ENCODE data around the gene RABL6. TPM values are rescaled to one million over a fixed set of nuclear protein-coding genes. Genes with fewer than 3 reads are reported as not detected.

Gene RABL6
- total and polyA plus RNA-seq, 2 of the 4 experiments (the other 2 are of a cell fraction) = 37.1 to 47.5 TPM

- peaks cover 17% of the 10 kb centered on the region for H3K36me3 ChIP-seq (ENCODE audit: control insufficient read depth, insufficient read depth, low read length)
- H3K4me1 ChIP-seq (ENCODE audit: control insufficient read depth, insufficient read depth, low read length) = peaks cover 9% of the 10 kb centered on the region
- H2BK20ac ChIP-seq (ENCODE audit: low read depth, low read length) = no peak overlapping the region
- no peak overlapping the region for H3K9ac ChIP-seq (ENCODE audit: low read depth, low read length)
- no peaks in the 10 kb centered on the region for H3K27me3 ChIP-seq (ENCODE audit: control insufficient read depth, insufficient read depth, low read length)
- no peak overlapping the region for H4K8ac ChIP-seq (ENCODE audit: low read depth in 2 of 2, low read length in 2 of 2)
- peaks cover 0 to 6% of the 10 kb centered on the region in 2 experiments; a peak in 1 of 4 replicates for H3K79me1 ChIP-seq (ENCODE audit: low read depth in 1 of 2, low read length in 2 of 2)
- no peak overlapping the region for H2AFZ ChIP-seq (replicated peaks; ENCODE audit: low read length, poor library complexity)
- H4K91ac ChIP-seq (ENCODE audit: insufficient read depth, low read depth, low read length) = no peak overlapping the region
- H3K4me2 ChIP-seq (ENCODE audit: low read depth, low read length) = no peak overlapping the region
- ChIA-PET CTCF (no interaction called here), POLR2A (ENCODE audit: unreplicated experiment) (no interaction called here)
- no peak for ATAC-seq (ENCODE audit: low read depth)
- H3K56ac ChIP-seq (ENCODE audit: extremely low read depth, insufficient read depth, low read length) = no peak overlapping the region
- intact Hi-C loops (cut with micrococcal nuclease) = no loop called here
- no peak overlapping the region for H3K14ac ChIP-seq (replicated peaks; ENCODE audit: low read depth, low read length)
- H3K4me3 ChIP-seq (ENCODE audit: insufficient read depth, low read depth, low read length) = no peak overlapping the region
- peaks cover 17% of the 10 kb centered on the region for H4K20me1 ChIP-seq (ENCODE audit: insufficient read depth, low read length)
- no peak overlapping the region for H4K5ac ChIP-seq (ENCODE audit: low read depth, low read length)
- no peak overlapping the region for H3K23ac ChIP-seq (ENCODE audit: low read depth, low read length)
- BruUV-seq (replicated peaks) = no TSS peak
- no peak overlapping the region for H3K4ac ChIP-seq (ENCODE audit: low read depth, low read length)
- TF ChIP-seq CTCF (conservative IDR thresholded peaks at IDR 0.05; ENCODE audit: low read depth, low read length) (no peak), MAFK (IDR thresholded peaks at IDR 0.05; ENCODE audit: low read depth, low read length) (no peak), BHLHE40 (IDR thresholded peaks at IDR 0.05; ENCODE audit: low read depth, low read length) (no peak), ELK1 (IDR thresholded peaks at IDR 0.05; ENCODE audit: borderline replicate concordance, low read depth, low read length) (no peak), CEBPB (IDR thresholded peaks at IDR 0.05; ENCODE audit: low read depth, low read length) (no peak), RCOR1 (IDR thresholded peaks at IDR 0.05; ENCODE audit: insufficient replicate concordance, low read length) (no peak), RFX5 (IDR thresholded peaks at IDR 0.05; ENCODE audit: low read depth, low read length) (no peak), MXI1 (IDR thresholded peaks at IDR 0.05; ENCODE audit: borderline replicate concordance, low read depth, low read length) (no peak), POLR2A (IDR thresholded peaks at IDR 0.05; ENCODE audit: low read depth, low read length) (no peak), RAD21 (IDR thresholded peaks at IDR 0.05; ENCODE audit: low read length) (no peak), MAZ (IDR thresholded peaks at IDR 0.05; ENCODE audit: borderline replicate concordance, low read depth, low read length) (no peak), CHD1 (IDR thresholded peaks at IDR 0.05; ENCODE audit: low read depth, low read length) (no peak), SMC3 (IDR thresholded peaks at IDR 0.05; ENCODE audit: low read depth, low read length) (no peak), USF2 (IDR thresholded peaks at IDR 0.05; ENCODE audit: low read depth, low read length) (no peak)
- 99% methylated on average over 14 of the region's 29 CpGs; no CpG with 5 or more reads in 1 of the 2 experiments for WGBS, 2 experiments (ENCODE audit: extremely low coverage in 2 of 2, insufficient read length in 1 of 2)
- H3K9me1 ChIP-seq (ENCODE audit: insufficient read depth, low read length) = peaks cover 7% of the 10 kb centered on the region; the same call in 1 of the 2 replicates
- no peak overlapping the region for H2BK120ac ChIP-seq (ENCODE audit: low read depth, low read length)
- DNase-seq = no peak
- no peak overlapping the region for H2AK5ac ChIP-seq (ENCODE audit: low read depth, low read length)
- no peak overlapping the region for H2BK5ac ChIP-seq (ENCODE audit: low read depth, low read length, poor library complexity, severe bottlenecking)
- no peak overlapping the region for H3K18ac ChIP-seq (ENCODE audit: low read depth, low read length)
- no peak overlapping the region for H2AK9ac ChIP-seq (replicated peaks; ENCODE audit: low read depth, low read length, poor library complexity)
- dilution Hi-C loops (cut with HindIII; ENCODE audit: low sequenced_read_pairs, unreplicated experiment) = no loop called here
- no peak overlapping the region for H2BK15ac ChIP-seq (ENCODE audit: low read depth, low read length)
- in situ Hi-C loops (cut with MboI; ENCODE audit: low sequenced_read_pairs) = no loop called here
- no peaks in the 10 kb centered on the region for H3K9me3 ChIP-seq (ENCODE audit: control insufficient read depth, insufficient read depth, low read length)
- no peak overlapping the region for H3K27ac ChIP-seq (ENCODE audit: insufficient read depth, low read length)
Observed at GRCh38 chr9:136838314-136839228, 30.8 kb downstream of the RABL6 start.

Measured in IMR-90 (cell line).